ENCODE results near the gene IDH3G. TPM values are rescaled to one million over a fixed set of nuclear protein-coding genes. Genes with fewer than 3 reads are reported as not detected.

Gene IDH3G
- total RNA-seq, 1 donor from 2014 or later, result 58.5 TPM

DNA sequence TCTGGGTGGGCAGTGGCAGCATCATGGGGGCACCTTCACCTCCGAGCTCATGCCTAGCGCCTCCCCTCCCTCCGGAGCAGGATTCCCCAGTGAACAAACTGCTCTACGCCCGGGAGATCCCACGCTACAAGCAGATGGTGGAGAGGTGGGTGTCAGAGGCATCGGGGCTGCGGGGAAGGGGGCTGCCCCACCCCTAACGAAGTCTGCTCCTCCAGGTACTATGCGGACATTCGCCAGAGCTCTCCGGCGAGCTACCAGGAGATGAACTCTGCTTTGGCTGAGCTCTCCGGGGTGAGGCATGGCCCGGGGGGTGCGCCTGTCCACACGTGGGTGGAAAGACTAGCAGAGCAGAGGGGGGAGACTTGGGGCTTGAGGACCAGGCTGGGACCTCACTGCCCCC lies 16.0 kb downstream of the IDH3G start:
- H3K36me3 Mint-ChIP-seq (ENCODE audit: low read depth), result no peaks in the 10 kb centered on the region
- H3K9me3 Mint-ChIP-seq, result no peaks in the 10 kb centered on the region
- ATAC-seq (ENCODE audit: low read depth) (no peak), DNase-seq (no peak)
- peaks cover 4% of the 10 kb centered on the region for H3K4me1 Mint-ChIP-seq
- H3K27ac Mint-ChIP-seq, result no peak overlapping the region
- intact Hi-C loops (cut with micrococcal nuclease), result no loop called here
- peaks cover 3% of the 10 kb centered on the region for H3K27me3 Mint-ChIP-seq
- ChIA-PET CTCF (interaction anchor here (1.2 kb wide), 1 partner anchor 147 kb away, joined by 3 read pairs; no protein-coding TSS in a partner anchor), POLR2A (no interaction called here)
- TF ChIP-seq, protein P1, sequence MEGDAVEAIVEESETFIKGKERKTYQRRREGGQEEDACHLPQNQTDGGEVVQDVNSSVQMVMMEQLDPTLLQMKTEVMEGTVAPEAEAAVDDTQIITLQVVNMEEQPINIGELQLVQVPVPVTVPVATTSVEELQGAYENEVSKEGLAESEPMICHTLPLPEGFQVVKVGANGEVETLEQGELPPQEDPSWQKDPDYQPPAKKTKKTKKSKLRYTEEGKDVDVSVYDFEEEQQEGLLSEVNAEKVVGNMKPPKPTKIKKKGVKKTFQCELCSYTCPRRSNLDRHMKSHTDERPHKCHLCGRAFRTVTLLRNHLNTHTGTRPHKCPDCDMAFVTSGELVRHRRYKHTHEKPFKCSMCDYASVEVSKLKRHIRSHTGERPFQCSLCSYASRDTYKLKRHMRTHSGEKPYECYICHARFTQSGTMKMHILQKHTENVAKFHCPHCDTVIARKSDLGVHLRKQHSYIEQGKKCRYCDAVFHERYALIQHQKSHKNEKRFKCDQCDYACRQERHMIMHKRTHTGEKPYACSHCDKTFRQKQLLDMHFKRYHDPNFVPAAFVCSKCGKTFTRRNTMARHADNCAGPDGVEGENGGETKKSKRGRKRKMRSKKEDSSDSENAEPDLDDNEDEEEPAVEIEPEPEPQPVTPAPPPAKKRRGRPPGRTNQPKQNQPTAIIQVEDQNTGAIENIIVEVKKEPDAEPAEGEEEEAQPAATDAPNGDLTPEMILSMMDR (IDR thresholded peaks at IDR 0.05), result no peak
- H3K4me3 Mint-ChIP-seq, result no peak overlapping the region

DNA sequence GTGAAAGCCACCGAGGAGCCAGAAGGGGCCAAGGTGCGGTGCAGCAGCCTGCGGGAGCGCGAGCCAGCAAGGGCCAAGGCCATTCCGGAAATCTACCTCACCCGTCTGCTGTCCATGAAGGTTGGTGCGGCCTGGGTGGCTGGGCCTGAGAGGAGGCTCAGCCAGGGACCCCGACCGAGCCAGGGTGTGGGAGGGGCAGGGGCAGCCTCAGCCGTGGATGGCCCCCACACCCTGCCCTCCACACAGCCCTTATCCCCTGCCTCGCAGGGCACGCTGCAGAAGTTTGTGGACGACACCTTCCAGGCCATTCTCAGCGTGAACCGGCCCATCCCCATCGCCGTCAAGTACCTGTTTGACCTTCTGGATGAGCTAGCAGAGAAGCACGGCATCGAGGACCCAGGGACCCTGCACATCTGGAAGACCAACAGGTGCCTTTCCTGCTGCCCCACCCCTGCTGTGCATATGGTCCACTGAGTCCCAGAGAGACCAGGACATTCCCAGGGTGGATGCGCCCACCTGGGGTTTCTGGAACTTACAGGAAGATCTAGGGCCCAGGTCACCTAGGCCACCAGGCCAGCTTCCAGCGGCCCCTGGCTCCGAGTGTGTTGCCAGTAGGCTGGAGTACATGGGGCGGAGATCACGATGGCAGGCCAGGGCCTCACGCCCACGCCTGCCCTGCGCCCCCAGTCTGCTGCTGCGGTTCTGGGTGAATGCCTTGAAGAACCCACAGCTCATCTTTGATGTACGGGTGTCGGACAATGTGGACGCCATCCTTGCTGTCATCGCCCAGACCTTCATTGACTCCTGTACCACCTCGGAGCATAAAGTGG lies 16.7 kb downstream of the IDH3G start:
- TF ChIP-seq, protein P1 (IDR thresholded peaks at IDR 0.05), result no peak
- no peaks in the 10 kb centered on the region for H3K9me3 Mint-ChIP-seq
- no peak for ATAC-seq (ENCODE audit: low read depth)
- intact Hi-C loops (cut with micrococcal nuclease), result no loop called here
- ChIA-PET CTCF (no interaction called here), POLR2A (no interaction called here)
- peaks cover 4% of the 10 kb centered on the region for H3K4me1 Mint-ChIP-seq
- H3K4me3 Mint-ChIP-seq, result no peak overlapping the region
- DNase-seq, result no peak
- H3K27me3 Mint-ChIP-seq, result peaks cover 3% of the 10 kb centered on the region
- H3K36me3 Mint-ChIP-seq (ENCODE audit: low read depth), result no peaks in the 10 kb centered on the region
- no peak overlapping the region for H3K27ac Mint-ChIP-seq

DNA sequence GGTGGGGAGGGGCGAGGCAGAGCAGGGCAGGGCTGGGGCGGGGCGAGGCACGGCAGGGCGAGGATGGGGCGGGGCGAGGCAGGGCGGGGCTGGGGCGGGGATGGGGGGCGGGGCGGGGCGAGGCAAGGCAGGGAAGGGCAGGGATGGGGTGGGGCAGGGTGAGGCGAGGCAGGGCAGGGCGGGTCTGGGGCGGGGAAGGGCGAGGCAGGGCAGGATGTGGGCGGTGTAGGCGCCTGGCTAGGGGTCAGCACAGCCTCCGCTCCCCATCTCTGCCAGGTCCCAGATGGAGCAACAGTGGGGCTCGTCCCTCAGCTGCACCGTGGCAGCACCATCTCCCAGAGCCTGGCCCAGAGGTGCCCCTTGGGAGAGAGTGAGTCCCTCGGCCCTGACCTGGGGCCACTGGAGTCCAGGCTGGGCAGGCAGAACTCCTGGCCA lies 17.5 kb downstream of the IDH3G start:
- CTCF ChIA-PET, result no interaction called here
- no peak for ATAC-seq (ENCODE audit: low read depth)
- Mint-ChIP-seq H3K4me1 (peaks cover 4% of the 10 kb centered on the region), H3K36me3 (ENCODE audit: low read depth) (no peaks in the 10 kb centered on the region), H3K27me3 (peaks cover 3% of the 10 kb centered on the region), H3K27ac (no peak overlapping the region), H3K9me3 (no peaks in the 10 kb centered on the region), H3K4me3 (no peak overlapping the region)
- DNase-seq, result no peak
- TF ChIP-seq, protein P1 (IDR thresholded peaks at IDR 0.05), result no peak
- POLR2A ChIA-PET, result no interaction called here
- intact Hi-C loops (cut with micrococcal nuclease), result no loop called here

DNA sequence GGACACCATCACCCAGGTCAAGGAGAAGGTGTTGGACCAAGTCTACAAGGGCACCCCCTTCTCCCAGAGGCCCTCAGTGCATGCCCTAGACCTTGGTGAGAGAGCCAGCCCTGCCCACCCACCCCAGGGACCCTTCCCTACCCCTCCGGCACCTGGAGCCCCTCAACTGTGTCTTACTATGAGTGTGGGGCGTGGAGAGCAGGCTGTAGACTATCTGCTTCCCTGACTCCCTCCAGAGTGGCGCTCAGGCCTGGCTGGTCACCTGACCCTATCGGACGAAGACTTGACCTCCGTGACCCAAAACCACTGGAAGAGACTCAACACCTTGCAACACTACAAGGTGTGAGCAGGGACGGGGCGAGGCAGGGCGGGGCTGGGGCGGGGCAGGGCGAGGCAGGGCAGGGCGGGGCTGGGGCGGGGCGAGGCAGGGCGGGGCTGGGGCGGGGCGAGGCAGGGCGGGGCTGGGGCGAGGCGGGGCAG lies 18.0 kb downstream of the IDH3G start:
- Mint-ChIP-seq H3K27ac (no peak overlapping the region), H3K4me1 (peaks cover 4% of the 10 kb centered on the region), H3K27me3 (peaks cover 3% of the 10 kb centered on the region), H3K36me3 (ENCODE audit: low read depth) (no peaks in the 10 kb centered on the region), H3K9me3 (no peaks in the 10 kb centered on the region), H3K4me3 (no peak overlapping the region)
- ChIA-PET POLR2A (no interaction called here), CTCF (no interaction called here)
- ATAC-seq (ENCODE audit: low read depth) (no peak), DNase-seq (no peak)
- intact Hi-C loops (cut with micrococcal nuclease), result no loop called here
- TF ChIP-seq, protein P1 (IDR thresholded peaks at IDR 0.05), result no peak

DNA sequence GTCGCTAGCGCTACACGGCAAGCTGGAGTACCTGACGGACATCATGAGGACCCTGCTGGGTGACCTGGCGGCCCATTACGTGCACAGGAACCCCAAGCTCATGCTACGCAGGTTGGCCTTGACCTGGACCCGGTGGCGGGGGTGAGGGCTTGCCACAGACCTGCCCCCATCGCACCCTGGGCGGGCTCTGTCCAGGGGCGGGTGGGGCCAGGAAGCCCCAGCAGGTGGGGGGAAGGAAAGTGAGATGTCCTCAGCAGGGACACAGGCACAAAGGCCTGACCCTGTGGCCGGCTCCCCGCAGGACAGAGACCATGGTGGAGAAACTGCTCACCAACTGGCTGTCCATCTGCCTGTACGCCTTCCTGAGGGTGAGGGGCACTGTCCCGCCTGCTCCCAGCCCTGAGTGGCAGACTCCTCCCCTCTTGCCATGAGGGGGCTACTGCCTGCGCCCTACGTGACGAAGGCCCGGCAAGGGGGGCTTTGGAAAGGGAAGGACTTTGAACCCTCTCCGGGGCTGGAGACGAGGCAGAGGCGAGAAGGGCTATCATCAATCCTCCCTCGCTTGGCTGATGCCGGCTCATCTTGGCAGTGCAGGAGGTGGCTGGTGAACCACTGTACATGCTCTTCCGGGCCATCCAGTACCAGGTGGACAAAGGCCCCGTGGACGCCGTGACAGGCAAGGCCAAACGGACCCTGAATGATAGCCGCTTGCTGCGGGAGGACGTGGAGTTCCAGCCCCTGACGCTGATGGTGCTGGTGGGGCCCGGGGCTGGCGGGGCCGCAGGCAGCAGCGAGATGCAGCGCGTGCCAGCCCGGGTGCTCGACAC lies 18.7 kb downstream of the IDH3G start:
- TF ChIP-seq, protein P1 (IDR thresholded peaks at IDR 0.05), result no peak
- Mint-ChIP-seq H3K4me3 (no peak overlapping the region), H3K9me3 (no peaks in the 10 kb centered on the region), H3K27me3 (peaks cover 3% of the 10 kb centered on the region), H3K27ac (no peak overlapping the region), H3K36me3 (ENCODE audit: low read depth) (no peaks in the 10 kb centered on the region), H3K4me1 (peaks cover 4% of the 10 kb centered on the region)
- POLR2A ChIA-PET, result no interaction called here
- DNase-seq (no peak), ATAC-seq (ENCODE audit: low read depth) (no peak)
- CTCF ChIA-PET, result no interaction called here
- intact Hi-C loops (cut with micrococcal nuclease), result no loop called here

All from activated B cell treated with CpG ODN at 0.5 μM for 24 hours (primary cell).